ENCODE measurements around the gene TRHDE. TPM values are rescaled to one million over a fixed set of nuclear protein-coding genes. Genes with fewer than 3 reads are reported as not detected.

TRHDE gene
- total and polyA plus RNA-seq, 2 donors (not counting 3 experiments of a cell fraction or from before 2014, with no cell fraction given): not detected

DNA sequence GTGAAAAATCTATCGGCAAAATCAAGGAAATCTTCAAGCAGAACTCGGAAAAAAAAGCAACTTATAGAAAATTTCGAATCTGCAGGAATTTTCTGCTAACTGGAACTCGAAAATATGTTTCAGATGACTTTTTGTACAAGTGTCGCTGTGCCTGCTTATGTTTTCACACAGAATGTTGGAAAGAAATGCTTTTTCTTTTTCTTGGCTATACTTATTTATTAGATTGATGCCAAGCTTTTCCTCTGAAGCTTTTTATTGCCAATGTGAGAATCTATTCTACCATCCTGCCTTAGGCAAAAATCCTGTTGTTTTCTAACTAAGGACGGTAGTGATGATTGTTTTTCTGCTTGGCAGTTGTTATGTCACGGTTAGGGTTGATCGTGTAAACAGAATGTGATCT, 65.8 kb downstream of the TRHDE start:
- H3K9me1 ChIP-seq (replicated peaks; ENCODE audit: control insufficient read depth, extremely low read depth, insufficient read depth, low read length): no peaks in the 10 kb centered on the region
- FAIRE-seq: no peak
- no peak overlapping the region for H3K4me3 ChIP-seq (replicated peaks in 1 of 3; ENCODE audit: insufficient read depth in 1 of 3, low read depth in 1 of 3, low read length in 3 of 3)
- no TSS peak for BruUV-seq (replicated peaks)
- POLR2A ChIA-PET: no interaction called here
- H4K20me1 ChIP-seq (replicated peaks; ENCODE audit: control insufficient read depth, extremely low read depth, insufficient read depth, low read length): no peaks in the 10 kb centered on the region
- peaks cover 5% of the 10 kb centered on the region for H3K9me3 ChIP-seq (replicated peaks; ENCODE audit: control insufficient read depth, insufficient read depth, low read length)
- H3K27me3 ChIP-seq (ENCODE audit: control insufficient read depth in 2 of 2, insufficient read depth in 2 of 2, low read length in 2 of 2): no peaks in the 10 kb centered on the region
- intact Hi-C loops (cut with micrococcal nuclease) (no loop called here), dilution Hi-C loops (cut with MboI; ENCODE audit: extremely low pct_ligation_motif_present, low sequenced_read_pairs) (no loop called here)
- no peak for DNase-seq (ENCODE audit: low read depth, low spot score)
- H3K4me2 ChIP-seq (ENCODE audit: insufficient read depth, low read length): no peak overlapping the region
- H2AFZ ChIP-seq (ENCODE audit: low read depth, low read length): no peak overlapping the region
- H3K27ac ChIP-seq (ENCODE audit: insufficient read depth, low read depth, low read length): no peak overlapping the region
- CTCF ChIA-PET: no interaction called here
- no peaks in the 10 kb centered on the region for H3K4me1 ChIP-seq (ENCODE audit: control insufficient read depth, extremely low read depth, insufficient read depth, low read length)
- TF ChIP-seq CTCF (IDR thresholded peaks at IDR 0.05; ENCODE audit: extremely low read depth in 1 of 2, insufficient read depth in 1 of 2, low read depth in 1 of 2, low read length in 2 of 2): no peak
- no peak for TF ChIP-seq POLR2A (IDR thresholded peaks at IDR 0.05; ENCODE audit: low read depth, low read length)
- TF ChIP-seq FOS (IDR thresholded peaks at IDR 0.05; ENCODE audit: borderline replicate concordance, insufficient read depth, low read length): no peak
- TF ChIP-seq JUN (IDR thresholded peaks at IDR 0.05; ENCODE audit: borderline replicate concordance, insufficient read depth, insufficient read length, low read depth): no peak
- TF ChIP-seq MAX (IDR thresholded peaks at IDR 0.05; ENCODE audit: insufficient read depth, insufficient read length): no peak
- no peak for TF ChIP-seq GATA2 (IDR thresholded peaks at IDR 0.05; ENCODE audit: insufficient read depth, insufficient read length, low read depth, low read length)
- TF ChIP-seq MYC (IDR thresholded peaks at IDR 0.05; ENCODE audit: low read depth, low read length): no peak
- H3K79me2 ChIP-seq (ENCODE audit: control insufficient read depth, insufficient read depth, low read length): no peaks in the 10 kb centered on the region
- H3K36me3 ChIP-seq (ENCODE audit: control insufficient read depth in 2 of 2, extremely low read depth in 1 of 2, insufficient read depth in 2 of 2, low read length in 2 of 2): no peaks in the 10 kb centered on the region
- no peak overlapping the region for H3K9ac ChIP-seq (replicated peaks; ENCODE audit: extremely low read depth, insufficient read depth, low read length)
